Measurements from ENCODE around the gene CCDC148. TPM values are rescaled to one million over a fixed set of nuclear protein-coding genes. Genes with fewer than 3 reads are reported as not detected.

CCDC148 gene
- total RNA-seq, 1 experiment from 2014 or later = not detected

- Histone ChIP-seq H3K27me3 (no peaks in the 10 kb centered on the region), H3K4me3 (no peak overlapping the region), H3K36me3 (no peaks in the 10 kb centered on the region), H3K9me3 (no peaks in the 10 kb centered on the region)
- no peak for DNase-seq
These were observed 311.5 kb downstream of the CCDC148 start for GRCh38 chr2:158144914-158145625.

DNA sequence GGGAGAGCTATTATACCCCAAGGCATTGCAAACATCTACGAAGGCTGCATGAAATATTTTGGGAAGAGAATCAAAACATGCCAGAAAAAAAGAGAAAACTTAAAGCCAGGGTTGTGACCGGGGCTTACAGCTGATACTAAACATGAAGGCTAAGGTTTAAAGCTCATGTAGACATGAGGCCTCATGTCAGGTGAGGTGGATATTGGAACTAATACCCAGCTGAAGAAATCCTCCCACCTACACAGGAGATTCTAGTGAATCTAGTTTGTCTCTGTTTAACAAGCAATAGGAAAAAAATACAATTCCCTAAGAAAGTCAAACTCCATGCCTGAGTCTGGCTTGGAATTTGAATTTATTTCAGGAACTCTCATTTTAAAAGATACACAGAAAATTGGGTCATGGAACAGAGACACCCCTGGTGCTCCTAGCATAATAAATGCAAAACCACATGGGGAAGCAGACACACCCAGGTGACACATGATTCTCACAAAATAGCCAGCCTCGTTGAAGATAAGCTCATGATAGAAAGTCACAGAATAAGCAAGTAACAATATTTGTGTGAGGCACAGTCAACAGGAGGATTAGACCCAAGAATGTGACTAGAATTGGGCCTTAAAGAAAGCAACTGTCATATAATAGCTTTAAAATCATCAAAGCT is 312.7 kb downstream of the CCDC148 start:
- Histone ChIP-seq H3K4me3 (no peak overlapping the region), H3K27me3 (no peaks in the 10 kb centered on the region)
- no peak for DNase-seq

DNA sequence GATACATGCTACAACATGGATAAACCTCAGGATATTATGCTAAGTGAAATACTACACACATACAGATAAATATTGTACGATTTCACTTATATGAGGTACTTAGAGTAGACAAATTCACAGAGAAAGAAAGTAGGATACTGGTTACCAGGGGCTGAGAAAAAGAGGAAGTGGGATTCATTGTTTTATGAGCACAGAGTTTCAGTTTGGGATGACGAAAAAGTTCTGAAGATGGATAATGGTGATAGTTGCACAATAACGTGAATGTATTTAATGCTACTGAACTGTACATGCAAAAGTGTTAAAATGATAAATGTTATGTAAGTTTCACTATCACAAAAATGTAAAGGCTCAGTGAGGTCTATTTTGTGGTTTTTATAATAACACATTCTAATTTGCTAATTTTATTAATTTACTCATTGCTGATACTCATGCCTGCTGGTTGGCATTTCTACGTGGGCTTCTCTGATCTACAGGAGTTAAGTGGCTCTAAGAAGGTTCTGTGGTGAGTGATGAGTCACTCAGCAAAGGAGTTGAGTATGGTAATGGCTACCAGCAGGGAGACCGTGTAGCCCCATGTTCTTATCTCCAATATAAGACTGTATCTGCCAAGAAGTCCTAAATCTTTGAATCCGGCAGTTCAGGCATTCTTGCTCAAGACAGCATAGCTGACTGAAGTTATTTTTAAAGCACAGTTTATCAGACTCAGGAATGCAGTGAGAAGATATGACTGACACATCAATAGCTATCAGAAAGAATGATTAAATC is 313.8 kb downstream of the CCDC148 start:
- no peaks in the 10 kb centered on the region for H3K36me3 ChIP-seq
- H3K9me3 ChIP-seq = no peaks in the 10 kb centered on the region
- no peak for DNase-seq
- H3K27me3 ChIP-seq = no peaks in the 10 kb centered on the region
- H3K4me3 ChIP-seq = no peak overlapping the region

More for the DNA sequence above, 312.7 kb downstream of the CCDC148 start:
- no peaks in the 10 kb centered on the region for H3K9me3 ChIP-seq
- H3K36me3 ChIP-seq = no peaks in the 10 kb centered on the region

DNA sequence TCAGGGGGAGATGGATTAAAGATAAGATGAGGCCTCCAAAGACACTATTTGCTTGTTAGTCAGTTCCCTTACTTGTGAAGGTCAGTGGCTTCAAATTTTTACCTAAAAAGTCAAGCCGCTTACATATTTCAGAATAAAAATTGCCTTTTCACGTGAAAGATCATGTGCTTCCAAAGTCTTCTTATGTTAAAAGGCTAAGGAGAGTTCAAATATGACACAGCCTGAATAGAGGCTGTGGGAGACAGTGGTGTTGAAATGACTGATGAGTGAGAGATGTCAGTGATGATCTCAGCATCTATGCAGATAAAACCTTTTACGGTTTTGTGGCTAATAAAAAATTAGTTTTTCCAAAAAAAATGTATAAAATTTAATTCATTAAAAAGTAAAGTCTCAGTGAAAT is 314.4 kb downstream of the CCDC148 start:
- H3K27me3 ChIP-seq = no peaks in the 10 kb centered on the region
- no peak overlapping the region for H3K4me3 ChIP-seq
- H3K9me3 ChIP-seq = no peaks in the 10 kb centered on the region
- H3K36me3 ChIP-seq = no peaks in the 10 kb centered on the region
- DNase-seq = no peak

DNA sequence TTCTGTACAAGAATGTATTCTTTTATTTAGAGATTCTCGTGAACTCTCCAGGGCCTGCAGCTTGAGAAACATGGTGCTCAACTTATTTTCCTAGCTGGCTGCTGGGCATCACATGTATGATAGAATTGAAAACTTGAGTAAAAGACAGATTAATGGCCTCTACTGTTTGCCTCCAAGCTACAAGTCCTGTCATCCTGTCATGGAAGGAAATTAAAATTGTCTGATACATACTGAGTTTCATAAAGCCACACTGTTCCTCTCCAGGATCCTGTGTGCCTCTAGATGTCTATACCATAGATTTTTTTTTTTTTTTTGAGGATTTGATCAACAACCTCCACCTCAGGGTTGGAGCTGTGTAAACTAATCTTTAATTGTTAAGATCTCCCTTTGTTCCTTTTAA is 316.4 kb downstream of the CCDC148 start:
- no peak overlapping the region for H3K4me3 ChIP-seq
- DNase-seq = no peak
- no peaks in the 10 kb centered on the region for H3K36me3 ChIP-seq

DNA sequence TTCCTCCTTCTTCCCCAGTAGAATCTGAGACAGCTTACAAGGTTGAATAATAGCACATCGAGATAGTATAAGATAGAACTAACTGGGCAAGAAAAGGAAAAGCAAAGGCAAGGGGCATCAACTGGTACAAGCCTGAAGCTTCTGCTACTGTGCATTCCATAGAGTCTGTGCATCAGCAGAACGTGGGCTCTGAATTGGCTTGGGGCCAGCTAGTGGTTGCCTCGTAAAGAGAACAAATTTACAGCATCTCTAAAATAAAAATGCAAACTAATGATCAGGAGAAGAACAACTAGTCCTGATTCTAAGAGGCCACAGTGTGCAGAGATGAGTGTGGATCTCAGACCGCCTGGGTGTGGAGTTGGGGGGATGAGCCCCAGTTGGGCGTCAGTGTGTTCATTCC is 318.3 kb downstream of the CCDC148 start:
- H3K36me3 ChIP-seq = no peaks in the 10 kb centered on the region
- H3K4me3 ChIP-seq = no peak overlapping the region
- no peak for DNase-seq
- H3K27me3 ChIP-seq = no peaks in the 10 kb centered on the region
- H3K9me3 ChIP-seq = no peaks in the 10 kb centered on the region

More for the DNA sequence above, 316.4 kb downstream of the CCDC148 start:
- H3K27me3 ChIP-seq = no peaks in the 10 kb centered on the region
- no peaks in the 10 kb centered on the region for H3K9me3 ChIP-seq

DNA sequence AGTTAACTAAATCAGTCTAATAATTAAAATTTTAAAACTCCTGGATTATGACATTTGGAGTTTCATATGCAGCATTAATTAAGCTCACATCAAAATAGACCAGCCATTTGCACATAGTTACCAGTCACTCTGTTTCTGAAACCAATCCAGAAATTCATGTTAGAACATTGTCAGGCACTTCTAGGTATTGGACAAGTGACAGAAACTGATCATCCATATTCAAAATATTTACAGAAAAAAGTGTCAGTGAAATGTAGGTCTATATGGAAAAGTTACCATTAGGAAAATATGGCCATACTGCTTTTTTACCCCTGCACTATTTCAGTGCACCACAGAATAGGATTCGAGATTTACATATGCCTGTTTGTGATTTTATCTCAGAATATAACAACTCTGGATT is 321.5 kb downstream of the CCDC148 start:
- Histone ChIP-seq H3K36me3 (no peaks in the 10 kb centered on the region), H3K4me3 (no peak overlapping the region), H3K9me3 (no peaks in the 10 kb centered on the region), H3K27me3 (no peaks in the 10 kb centered on the region)
- DNase-seq = no peak

- Histone ChIP-seq H3K4me3 (no peak overlapping the region), H3K27me3 (no peaks in the 10 kb centered on the region), H3K9me3 (no peaks in the 10 kb centered on the region), H3K36me3 (no peaks in the 10 kb centered on the region)
- DNase-seq = no peak
These were observed 321.9 kb downstream of the CCDC148 start for GRCh38 chr2:158134655-158135054.

GRCh38 chr2:158134055-158134454 is 322.5 kb downstream of the CCDC148 start:
- DNase-seq = no peak
- Histone ChIP-seq H3K4me3 (no peak overlapping the region), H3K27me3 (no peaks in the 10 kb centered on the region)

DNA sequence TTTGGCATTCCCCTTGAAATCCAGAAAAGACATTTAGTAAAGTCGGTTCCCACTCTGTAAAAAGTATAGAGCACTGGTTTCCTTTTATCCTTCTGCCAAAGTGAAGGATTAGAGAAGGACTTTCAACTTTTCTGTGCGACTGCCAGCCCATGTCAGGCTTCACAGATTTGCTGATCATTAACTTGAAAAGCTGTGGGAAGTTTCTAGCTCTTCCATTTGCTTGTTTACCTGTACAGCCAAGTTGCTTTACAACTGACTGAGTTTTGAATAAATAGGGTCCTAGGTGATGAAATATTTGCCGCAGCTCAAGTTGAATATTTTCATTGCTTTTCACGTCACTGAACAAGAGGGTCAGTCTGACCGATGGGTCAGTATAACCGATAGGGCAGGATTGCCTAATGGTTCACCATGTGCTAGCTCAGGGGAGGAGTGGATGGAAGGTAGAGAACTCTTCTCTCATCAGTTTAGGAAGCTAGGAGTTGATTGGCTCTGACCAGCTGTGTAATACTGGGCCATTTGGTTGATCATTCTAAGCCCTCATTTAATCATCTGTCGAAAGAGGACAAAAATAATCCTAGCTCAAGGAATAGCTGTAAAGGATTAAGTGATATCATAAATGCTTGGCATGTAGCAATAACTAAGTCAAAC is 324.5 kb downstream of the CCDC148 start:
- H3K27me3 ChIP-seq = no peaks in the 10 kb centered on the region
- no peaks in the 10 kb centered on the region for H3K9me3 ChIP-seq
- no peak for DNase-seq
- no peaks in the 10 kb centered on the region for H3K36me3 ChIP-seq
- no peak overlapping the region for H3K4me3 ChIP-seq

More at GRCh38 chr2:158134055-158134454, 322.5 kb downstream of the CCDC148 start:
- Histone ChIP-seq H3K9me3 (no peaks in the 10 kb centered on the region), H3K36me3 (no peaks in the 10 kb centered on the region)

- Histone ChIP-seq H3K27me3 (no peaks in the 10 kb centered on the region), H3K9me3 (no peaks in the 10 kb centered on the region), H3K36me3 (no peaks in the 10 kb centered on the region), H3K4me3 (no peak overlapping the region)
- DNase-seq = no peak
These were observed 325.1 kb downstream of the CCDC148 start for GRCh38 chr2:158131483-158131912.

GRCh38 chr2:158130832-158131473 is 325.6 kb downstream of the CCDC148 start:
- no peaks in the 10 kb centered on the region for H3K9me3 ChIP-seq
- no peaks in the 10 kb centered on the region for H3K36me3 ChIP-seq
- DNase-seq = no peak
- H3K4me3 ChIP-seq = no peak overlapping the region
- no peaks in the 10 kb centered on the region for H3K27me3 ChIP-seq

- H3K36me3 ChIP-seq = no peaks in the 10 kb centered on the region
- no peaks in the 10 kb centered on the region for H3K9me3 ChIP-seq
- no peak for DNase-seq
- H3K27me3 ChIP-seq = no peaks in the 10 kb centered on the region
- H3K4me3 ChIP-seq = no peak overlapping the region
These were observed 327.5 kb downstream of the CCDC148 start for GRCh38 chr2:158129037-158129436.

- DNase-seq = no peak
- no peak overlapping the region for H3K4me3 ChIP-seq
- no peaks in the 10 kb centered on the region for H3K27me3 ChIP-seq
- no peaks in the 10 kb centered on the region for H3K36me3 ChIP-seq
- H3K9me3 ChIP-seq = no peaks in the 10 kb centered on the region
These were observed 328.2 kb downstream of the CCDC148 start for GRCh38 chr2:158128168-158128973.

DNA sequence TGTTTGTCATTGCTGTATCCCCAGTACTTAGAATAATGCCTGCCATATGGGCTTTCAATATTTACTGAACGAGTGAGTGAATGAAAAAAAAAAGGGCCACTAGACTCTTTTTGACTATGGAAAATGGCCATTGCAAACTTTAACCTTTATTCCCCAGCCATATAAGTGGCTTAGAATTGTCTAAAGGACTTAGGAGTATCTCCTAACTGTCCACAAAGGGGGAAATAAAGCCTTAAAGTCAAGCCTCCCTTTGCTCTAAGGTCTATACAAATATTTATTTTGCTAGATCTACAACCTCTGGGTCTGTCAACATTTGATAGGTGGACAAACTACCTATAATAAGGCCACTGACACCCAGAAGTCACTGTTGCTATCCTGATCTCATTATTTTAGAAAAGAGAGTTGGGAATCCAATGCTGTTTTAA is 329.2 kb downstream of the CCDC148 start:
- Histone ChIP-seq H3K4me3 (no peak overlapping the region), H3K9me3 (no peaks in the 10 kb centered on the region), H3K27me3 (no peaks in the 10 kb centered on the region), H3K36me3 (no peaks in the 10 kb centered on the region)
- DNase-seq = no peak

Measured in MG63 (cell line).